RCC 7860 (cell line): ENCODE measurements around the gene DCUN1D4.
"Not testable (repeated sequence)": the region's sequence is repeated elsewhere in the genome, so short reads cannot be mapped to it uniquely, and the experiment has no call there.

Source experiments
- DNase-seq: peaks from one replicate; pipeline ENCODE4 v3.0.0-alpha.2; 2015; ENCODE audit warnings: low spot score
- FAIRE-seq: peaks from 2 replicates; lab custom pipeline; 2012; peaks lifted over from hg19 to GRCh38; lab: Jason Lieb, UNC

DCUN1D4 gene

GRCh38 chr4:51893402-51893801 lies 50.4 kb downstream of the DCUN1D4 start:
- not testable (repeated sequence) for DNase-seq, FAIRE-seq

- FAIRE-seq (no peak), DNase-seq (no peak)
Observed at GRCh38 chr4:51894059-51894645, 51.2 kb downstream of the DCUN1D4 start.

- DNase-seq (no peak), FAIRE-seq (no peak)
Observed at GRCh38 chr4:51895158-51895557, 52.2 kb downstream of the DCUN1D4 start.

GRCh38 chr4:51895816-51896408 lies 53.0 kb downstream of the DCUN1D4 start:
- DNase-seq: peak; percentile 58
- FAIRE-seq: peak; percentile 58

GRCh38 chr4:51901363-51901762 lies 58.4 kb downstream of the DCUN1D4 start:
- FAIRE-seq (no peak), DNase-seq (no peak)

- no peak for DNase-seq
- FAIRE-seq: no peak
Observed at GRCh38 chr4:51906167-51906958, 63.4 kb downstream of the DCUN1D4 start.

- FAIRE-seq (no peak), DNase-seq (no peak)
Observed at GRCh38 chr4:51907006-51907669, 64.2 kb downstream of the DCUN1D4 start.

GRCh38 chr4:51909236-51909703 lies 66.3 kb downstream of the DCUN1D4 start:
- FAIRE-seq (no peak), DNase-seq (no peak)

- FAIRE-seq (no peak), DNase-seq (no peak)
Observed at GRCh38 chr4:51918251-51918650, 75.3 kb downstream of the DCUN1D4 start.

GRCh38 chr4:51923343-51923742 lies 80.4 kb downstream of the DCUN1D4 start:
- FAIRE-seq: no peak
- no peak for DNase-seq

- DNase-seq (no peak), FAIRE-seq (no peak)
Observed at GRCh38 chr4:51925307-51925706, 82.4 kb downstream of the DCUN1D4 start.

GRCh38 chr4:51930557-51930956 lies 87.6 kb downstream of the DCUN1D4 start:
- no peak for DNase-seq
- FAIRE-seq: no peak

- FAIRE-seq (no peak), DNase-seq (no peak)
Observed at GRCh38 chr4:51931461-51931860, 88.5 kb downstream of the DCUN1D4 start.

GRCh38 chr4:51932261-51932660 lies 89.3 kb downstream of the DCUN1D4 start:
- no peak for FAIRE-seq
- DNase-seq: no peak

- no peak for DNase-seq
- FAIRE-seq: no peak
Observed at GRCh38 chr4:51932684-51933083, 89.7 kb downstream of the DCUN1D4 start.

GRCh38 chr4:51940460-51940859 lies 97.5 kb downstream of the DCUN1D4 start:
- not testable (repeated sequence) for FAIRE-seq, DNase-seq

- peak; percentile 34 for DNase-seq
- FAIRE-seq: peak; percentile 33
Observed at GRCh38 chr4:51942108-51942832, 99.3 kb downstream of the DCUN1D4 start.

- FAIRE-seq (no peak), DNase-seq (no peak)
Observed at GRCh38 chr4:51942833-51943215, 99.9 kb downstream of the DCUN1D4 start.

GRCh38 chr4:51943221-51943620 lies 100.3 kb downstream of the DCUN1D4 start:
- peak; percentile 16 for DNase-seq
- FAIRE-seq: no peak

- DNase-seq (no peak), FAIRE-seq (no peak)
Observed at GRCh38 chr4:51958199-51958968, 115.4 kb downstream of the DCUN1D4 start.
